Measurements from ENCODE around the gene BABAM2.

Gene BABAM2

GRCh38 chr2:28163627-28164279, 273.2 kb downstream of the BABAM2 start:
- no peak for DNase-seq (ENCODE audit: low spot score)

- no peak for DNase-seq (ENCODE audit: low spot score)
These were observed 273.8 kb downstream of the BABAM2 start for GRCh38 chr2:28164280-28164801.

- no peak for DNase-seq (ENCODE audit: low spot score)
These were observed 274.6 kb downstream of the BABAM2 start for GRCh38 chr2:28165087-28165635.

- peak; percentile 21 for DNase-seq (ENCODE audit: low spot score)
These were observed 276.4 kb downstream of the BABAM2 start for GRCh38 chr2:28166956-28167355.

- no peak for DNase-seq (ENCODE audit: low spot score)
These were observed 277.8 kb downstream of the BABAM2 start for GRCh38 chr2:28168376-28168775.

DNA sequence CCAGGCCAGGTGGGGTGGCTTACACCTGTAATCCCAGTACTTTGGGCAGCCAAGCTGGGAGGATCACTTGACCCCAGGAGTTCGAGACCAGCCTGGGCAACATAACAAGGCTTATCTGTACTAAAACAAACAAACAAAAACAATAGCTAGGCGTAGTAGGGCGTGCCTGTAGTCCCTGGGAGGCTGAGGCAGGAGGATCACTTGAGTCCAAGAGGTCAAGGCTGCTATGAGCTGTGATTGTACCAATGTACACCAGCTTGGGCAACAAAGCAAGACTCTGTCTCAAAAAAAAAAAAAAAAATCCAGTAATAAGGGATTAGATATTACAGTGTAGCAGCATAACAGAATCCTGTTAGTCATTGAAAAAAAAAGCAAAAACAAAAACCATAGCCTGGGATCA, 279.0 kb downstream of the BABAM2 start:
- DNase-seq (ENCODE audit: low spot score), result no peak

GRCh38 chr2:28172114-28172898, 281.8 kb downstream of the BABAM2 start:
- no peak for DNase-seq (ENCODE audit: low spot score)

DNA sequence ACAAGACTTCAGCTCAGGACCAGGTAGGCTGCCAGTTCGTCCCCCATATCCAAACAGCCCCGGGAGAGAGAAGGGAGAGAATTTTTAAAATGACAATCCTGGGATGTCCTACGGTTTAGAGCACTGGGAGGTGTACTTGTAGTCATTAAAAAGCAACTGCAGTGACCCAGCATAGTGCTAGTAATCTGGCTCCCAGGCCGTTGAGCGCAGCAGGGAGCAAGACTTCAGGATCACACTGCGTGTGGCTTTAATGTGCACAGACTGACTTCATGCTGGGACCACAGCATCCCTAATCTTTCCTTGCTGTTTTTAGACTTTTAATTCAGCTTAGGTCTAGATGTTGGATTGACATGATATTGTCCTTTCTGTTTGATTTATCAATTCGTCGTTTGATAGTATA, 282.8 kb downstream of the BABAM2 start:
- DNase-seq (ENCODE audit: low spot score), result no peak

- DNase-seq (ENCODE audit: low spot score), result no peak
These were observed 283.7 kb downstream of the BABAM2 start for GRCh38 chr2:28174211-28174610.

GRCh38 chr2:28175028-28175427, 284.5 kb downstream of the BABAM2 start:
- no peak for DNase-seq (ENCODE audit: low spot score)

DNA sequence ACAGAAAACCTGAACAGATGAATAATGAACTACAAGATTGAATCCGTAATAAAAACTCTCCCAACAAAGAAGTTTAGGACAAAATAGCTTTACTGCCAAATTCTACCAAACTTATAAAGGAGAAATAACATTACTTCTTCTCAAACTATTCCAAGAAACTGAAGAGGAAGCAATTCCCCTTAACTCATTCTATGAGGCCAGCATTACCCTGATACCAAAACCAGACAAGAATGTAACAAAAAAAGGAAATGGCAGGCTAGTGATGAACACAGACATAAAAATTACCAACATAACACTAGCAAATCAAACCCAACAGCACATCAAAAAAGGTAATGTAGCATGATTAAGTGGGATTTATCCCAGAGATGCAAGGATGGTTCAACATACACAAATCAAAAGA, 288.4 kb downstream of the BABAM2 start:
- no peak for DNase-seq (ENCODE audit: low spot score)

- no peak for DNase-seq (ENCODE audit: low spot score)
These were observed 291.3 kb downstream of the BABAM2 start for GRCh38 chr2:28181801-28182200.

DNA sequence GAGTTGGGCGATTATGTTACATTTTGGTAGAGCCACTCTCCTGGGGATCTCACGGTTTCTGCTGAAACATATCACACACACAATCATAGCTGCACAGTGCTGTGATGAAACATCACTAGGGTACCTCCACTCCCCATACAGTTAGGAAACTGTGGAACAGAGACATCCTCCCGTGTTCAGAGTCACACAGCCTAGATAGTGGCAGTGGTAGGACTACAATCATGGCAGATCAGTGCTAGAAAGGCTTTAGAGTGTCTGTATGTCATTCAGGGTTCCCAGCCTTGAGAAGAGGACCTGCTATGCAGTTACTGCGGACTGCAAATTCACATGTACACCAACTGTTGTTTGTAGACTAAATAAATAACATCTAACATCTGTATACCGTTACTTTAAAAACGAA, 291.8 kb downstream of the BABAM2 start:
- DNase-seq (ENCODE audit: low spot score), result no peak

- no peak for DNase-seq (ENCODE audit: low spot score)
These were observed 294.6 kb downstream of the BABAM2 start for GRCh38 chr2:28185153-28185552.

DNA sequence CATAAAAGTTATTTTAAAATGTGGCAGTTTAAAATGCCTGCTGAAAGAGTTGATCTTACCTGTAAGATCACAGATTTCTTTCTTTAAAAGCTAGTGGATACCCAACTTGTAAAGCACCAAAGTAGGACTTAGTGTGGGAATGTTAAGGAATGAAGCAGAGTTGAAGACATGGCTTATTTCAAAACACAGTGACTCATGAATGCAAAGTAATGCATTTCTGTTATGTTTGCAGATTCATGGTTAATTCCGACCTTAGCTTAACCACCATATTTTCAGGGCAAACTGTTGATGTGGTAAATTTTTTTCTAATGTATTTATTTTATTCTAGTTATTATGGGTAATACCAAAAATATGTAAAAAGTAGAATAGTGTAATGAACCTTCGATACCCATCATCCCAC, 295.4 kb downstream of the BABAM2 start:
- peak; percentile 44 for DNase-seq (ENCODE audit: low spot score)

DNA sequence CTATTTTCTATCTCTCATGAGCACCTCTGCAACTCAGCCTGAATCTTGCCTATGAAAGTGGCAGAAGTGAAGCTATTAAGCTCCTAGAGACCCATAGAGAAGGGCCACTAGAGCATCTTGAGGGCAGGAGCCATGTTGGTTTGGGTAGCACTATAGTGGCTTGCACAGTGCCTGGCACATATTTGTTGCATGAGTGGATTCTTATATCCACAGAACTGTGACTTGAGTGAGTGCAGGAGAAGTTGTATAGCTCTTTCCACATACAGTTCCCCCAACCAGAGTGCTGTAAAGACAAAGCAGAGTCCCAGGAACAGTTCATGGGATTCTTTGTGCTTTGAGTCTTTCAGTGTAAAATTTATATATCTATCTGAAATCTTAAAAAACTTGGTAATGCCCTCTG, 296.7 kb downstream of the BABAM2 start:
- no peak for DNase-seq (ENCODE audit: low spot score)

GRCh38 chr2:28188436-28188835, 297.9 kb downstream of the BABAM2 start:
- DNase-seq (ENCODE audit: low spot score), result no peak

DNA sequence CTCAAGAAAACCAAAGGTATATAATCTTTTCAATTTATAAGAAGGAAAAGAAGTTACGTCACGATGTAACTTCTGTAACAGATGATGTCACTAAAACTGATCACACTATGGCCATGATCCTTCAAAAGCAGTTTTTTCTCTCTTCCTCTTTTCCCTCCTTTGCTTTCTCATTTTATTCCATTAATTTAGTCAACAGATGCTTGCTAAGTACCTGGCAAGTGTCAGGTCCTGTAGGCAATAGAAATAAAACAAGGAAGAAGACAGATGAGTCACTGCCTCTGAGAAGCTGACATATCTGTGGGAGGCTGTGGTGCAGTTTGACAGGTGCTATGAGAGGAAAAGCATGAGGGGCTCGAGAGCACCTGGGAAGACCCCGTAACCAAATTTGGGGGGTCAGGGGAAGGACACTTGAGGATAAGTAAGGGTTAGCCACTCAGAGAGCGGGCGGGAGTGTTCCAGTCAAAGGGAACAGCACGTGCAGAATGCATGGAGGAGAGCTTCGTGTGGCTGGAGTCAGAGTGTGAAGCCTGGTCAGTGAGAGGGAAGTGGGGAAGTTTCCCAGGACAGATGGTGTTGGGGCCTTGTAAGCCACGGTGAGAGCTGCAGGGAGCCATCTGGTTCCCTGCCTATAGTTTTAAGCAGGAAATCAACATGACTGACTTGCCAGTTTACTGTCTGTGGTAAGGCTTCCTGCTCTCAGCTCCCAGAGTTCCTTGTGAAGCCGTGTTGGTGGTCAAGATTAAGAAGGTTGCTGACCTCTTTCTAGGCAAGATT, 303.3 kb downstream of the BABAM2 start:
- no peak for DNase-seq (ENCODE audit: low spot score)

GRCh38 chr2:28199995-28200679, 309.6 kb downstream of the BABAM2 start:
- DNase-seq (ENCODE audit: low spot score), result no peak

DNA sequence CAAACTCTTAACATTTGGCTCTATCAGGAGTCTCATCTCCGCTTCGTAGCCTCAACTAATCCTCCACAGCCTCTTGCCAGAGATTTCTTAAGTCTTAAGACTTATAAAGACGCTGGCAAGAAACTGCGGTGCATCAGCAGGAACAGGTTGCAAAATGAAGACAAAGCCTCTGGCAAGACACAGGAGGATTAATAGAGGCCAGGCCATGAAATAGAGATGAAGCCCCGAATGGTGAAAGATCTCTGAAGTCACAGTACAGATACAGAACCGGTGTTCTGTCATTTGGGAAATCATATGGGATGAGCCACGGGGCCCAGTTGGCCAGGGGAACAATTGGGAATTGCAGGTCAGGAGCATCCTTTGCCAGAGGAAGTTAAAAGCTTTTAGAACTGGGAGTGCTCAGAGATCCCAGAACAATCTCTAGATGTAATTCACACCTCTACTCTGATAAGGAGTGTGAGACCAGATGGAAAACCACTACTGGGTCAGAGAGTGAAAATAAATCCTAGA, 311.2 kb downstream of the BABAM2 start:
- no peak for DNase-seq (ENCODE audit: low spot score)

DNA sequence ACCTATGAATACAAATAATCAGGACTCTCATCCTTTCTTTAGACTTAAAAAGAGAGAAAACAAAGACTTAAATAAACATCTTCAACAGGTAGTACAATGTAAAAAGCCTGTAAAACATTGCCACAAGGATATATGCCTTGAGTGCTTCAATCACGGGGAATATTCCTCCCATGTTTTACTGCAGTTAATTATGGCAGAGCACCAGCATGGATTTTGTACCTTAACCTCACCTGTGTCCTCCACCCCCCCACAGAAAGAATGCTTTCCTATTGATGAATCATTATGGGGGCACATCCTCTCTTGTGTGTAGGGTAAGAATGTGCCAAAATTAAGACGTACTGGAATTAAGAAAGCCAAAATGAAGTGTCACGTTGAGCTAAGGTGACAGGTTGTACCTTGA, 312.2 kb downstream of the BABAM2 start:
- no peak for DNase-seq (ENCODE audit: low spot score)

- no peak for DNase-seq (ENCODE audit: low spot score)
These were observed 316.2 kb downstream of the BABAM2 start for GRCh38 chr2:28206762-28207161.
